SK-N-SH treated with all-trans-retinoic acid at 6 μM for 48 hours (cell line): ENCODE measurements around the gene PDGFD.

Experiments used
- ATAC-seq: fragments of 200-7000 bp; cut with Tn5 transposase; 3 replicates; pipeline ENCODE4 v1.9.1; 2020; ENCODE audit warnings: mild to moderate bottlenecking, moderate library complexity
- BACH2 ChIP-seq: fragments of 250-450 bp; sonication (Bioruptor Pico); IDR thresholded peaks from 2 replicates; pipeline ENCODE4 v1.9.0; 2021; ENCODE audit warnings: mild to moderate bottlenecking, borderline replicate concordance
- CSDC2 ChIP-seq: fragments of 250-450 bp; sonication (Bioruptor Pico); IDR thresholded peaks from 2 replicates; pipeline ENCODE4 v1.5.0; 2020; ENCODE audit warnings: mild to moderate bottlenecking, moderate library complexity
- CSRNP3 ChIP-seq: fragments of 250-450 bp; sonication (Bioruptor Pico); IDR thresholded peaks from 2 replicates; pipeline ENCODE4 v1.5.1; 2021; ENCODE audit warnings: mild to moderate bottlenecking, moderate library complexity
- ESRRG ChIP-seq: fragments of 250-450 bp; sonication (Bioruptor Pico); IDR thresholded peaks from 2 replicates; pipeline ENCODE4 v1.6.1; 2021; ENCODE audit warnings: mild to moderate bottlenecking
- GLIS3 ChIP-seq: fragments of 250-450 bp; sonication (Bioruptor Pico); IDR thresholded peaks from 2 replicates; pipeline ENCODE4 v1.5.0; 2020; ENCODE audit warnings: mild to moderate bottlenecking, moderate library complexity
- ISL1 ChIP-seq: fragments of 250-450 bp; sonication (Bioruptor Pico); IDR thresholded peaks from 2 replicates; pipeline ENCODE4 v2.1.2; 2022; ENCODE audit warnings: mild to moderate bottlenecking, moderate library complexity
- OSR1 ChIP-seq: fragments of 250-450 bp; sonication (Bioruptor Pico); IDR thresholded peaks from 2 replicates; pipeline ENCODE4 v1.8.0; 2022; ENCODE audit warnings: moderate library complexity, mild to moderate bottlenecking, inconsistent platforms
- POU6F1 ChIP-seq: fragments of 250-450 bp; sonication (Bioruptor Pico); IDR thresholded peaks from 2 replicates; pipeline ENCODE4 v1.8.0; 2021; ENCODE audit warnings: low read depth, mild to moderate bottlenecking, moderate library complexity, borderline replicate concordance
- PPARA ChIP-seq: fragments of 250-450 bp; sonication (Bioruptor Pico); IDR thresholded peaks from 2 replicates; pipeline ENCODE4 v1.5.0; 2020; ENCODE audit warnings: mild to moderate bottlenecking, borderline replicate concordance
- RARB ChIP-seq: fragments of 250-450 bp; sonication (Bioruptor Pico); IDR thresholded peaks from 2 replicates; pipeline ENCODE4 v1.8.0; 2021; ENCODE audit warnings: mild to moderate bottlenecking, moderate library complexity
- SNAI2 ChIP-seq: fragments of 250-450 bp; sonication (Bioruptor Pico); IDR thresholded peaks from 2 replicates; pipeline ENCODE4 v1.5.0; 2020; ENCODE audit warnings: mild to moderate bottlenecking, moderate library complexity
- TOX ChIP-seq: fragments of 250-450 bp; sonication (Bioruptor Pico); IDR thresholded peaks from 2 replicates; pipeline ENCODE4 v1.8.0; 2021; ENCODE audit warnings: mild to moderate bottlenecking, moderate library complexity, borderline replicate concordance
- TSHZ2 ChIP-seq: fragments of 250-450 bp; sonication (Bioruptor Pico); IDR thresholded peaks from 2 replicates; pipeline ENCODE4 v1.5.0; 2020; ENCODE audit warnings: mild to moderate bottlenecking, moderate library complexity
- ZFP3 ChIP-seq: fragments of 250-450 bp; sonication (Bioruptor Pico); IDR thresholded peaks from 2 replicates; pipeline ENCODE4 v1.5.0; 2020; ENCODE audit warnings: mild to moderate bottlenecking, moderate library complexity
- ZFP30 ChIP-seq: fragments of 450-650 bp; formaldehyde crosslinking; IDR thresholded peaks from 2 replicates; pipeline ENCODE4 v1.5.0; 2022; ENCODE audit warnings: mild to moderate bottlenecking, moderate library complexity
- ZNF565 ChIP-seq: fragments of 450-650 bp; formaldehyde crosslinking; conservative IDR thresholded peaks from 2 replicates; pipeline ENCODE4 v1.5.0; 2020; ENCODE audit warnings: low read depth, mild to moderate bottlenecking, moderate library complexity
- ZNF70 ChIP-seq: fragments of 450-650 bp; formaldehyde crosslinking; IDR thresholded peaks from 2 replicates; pipeline ENCODE4 v1.5.0; 2020; ENCODE audit warnings: mild to moderate bottlenecking, moderate library complexity
- ZNF8 ChIP-seq: fragments of 450-650 bp; formaldehyde crosslinking; IDR thresholded peaks from 2 replicates; pipeline ENCODE4 v1.5.0; 2020; ENCODE audit warnings: mild to moderate bottlenecking, moderate library complexity
- TF ChIP-seq, protein P1 (sequence below): fragments of 250-450 bp; sonication (Bioruptor Pico); IDR thresholded peaks from 2 replicates; pipeline ENCODE4 v1.5.1; 2020; ENCODE audit warnings: low read depth, mild to moderate bottlenecking, moderate library complexity

PDGFD gene

GRCh38 chr11:103960108-103960507, 203.8 kb downstream of the PDGFD start:
- no peak for TF ChIP-seq ZNF70 (CRISPR knock-in tag)
- TF ChIP-seq CSRNP3: no peak
- TF ChIP-seq, protein P1, sequence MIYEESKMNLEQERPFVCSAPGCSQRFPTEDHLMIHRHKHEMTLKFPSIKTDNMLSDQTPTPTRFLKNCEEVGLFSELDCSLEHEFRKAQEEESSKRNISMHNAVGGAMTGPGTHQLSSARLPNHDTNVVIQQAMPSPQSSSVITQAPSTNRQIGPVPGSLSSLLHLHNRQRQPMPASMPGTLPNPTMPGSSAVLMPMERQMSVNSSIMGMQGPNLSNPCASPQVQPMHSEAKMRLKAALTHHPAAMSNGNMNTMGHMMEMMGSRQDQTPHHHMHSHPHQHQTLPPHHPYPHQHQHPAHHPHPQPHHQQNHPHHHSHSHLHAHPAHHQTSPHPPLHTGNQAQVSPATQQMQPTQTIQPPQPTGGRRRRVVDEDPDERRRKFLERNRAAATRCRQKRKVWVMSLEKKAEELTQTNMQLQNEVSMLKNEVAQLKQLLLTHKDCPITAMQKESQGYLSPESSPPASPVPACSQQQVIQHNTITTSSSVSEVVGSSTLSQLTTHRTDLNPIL (CRISPR knock-in tag): no peak
- no peak for TF ChIP-seq GLIS3 (CRISPR knock-in tag)
- no peak for TF ChIP-seq ZNF565
- no peak for ATAC-seq

GRCh38 chr11:103959279-103959942, 204.5 kb downstream of the PDGFD start:
- TF ChIP-seq ZFP3 (CRISPR knock-in tag) (no peak), POU6F1 (CRISPR knock-in tag) (no peak), CSDC2 (no peak), TOX (CRISPR knock-in tag) (no peak), SNAI2 (no peak), TSHZ2 (CRISPR knock-in tag) (no peak), ZFP30 (CRISPR knock-in tag) (no peak), ZNF565 (no peak), RARB (CRISPR knock-in tag) (no peak), OSR1 (CRISPR knock-in tag) (no peak), ISL1 (CRISPR knock-in tag) (no peak), ESRRG (CRISPR knock-in tag) (no peak), CSRNP3 (no peak)
- TF ChIP-seq, protein P1 (CRISPR knock-in tag): no peak

GRCh38 chr11:103958475-103959215, 205.3 kb downstream of the PDGFD start:
- ATAC-seq: no peak
- TF ChIP-seq BACH2 (no peak), ZFP3 (CRISPR knock-in tag) (no peak), ESRRG (CRISPR knock-in tag) (no peak), CSRNP3 (no peak), ZNF8 (CRISPR knock-in tag) (no peak), ZFP30 (CRISPR knock-in tag) (no peak), TOX (CRISPR knock-in tag) (no peak), PPARA (CRISPR knock-in tag) (no peak), ZNF70 (CRISPR knock-in tag) (no peak), POU6F1 (CRISPR knock-in tag) (no peak), ISL1 (CRISPR knock-in tag) (no peak)

More at GRCh38 chr11:103959279-103959942, 204.5 kb downstream of the PDGFD start:
- no peak for ATAC-seq
